ENCODE data around the gene USH1G. TPM values are rescaled to one million over a fixed set of nuclear protein-coding genes. Genes with fewer than 3 reads are reported as not detected.

The USH1G gene
- total RNA-seq, 4 donors from 2014 or later, result 0.27 to 0.32 TPM; not detected in 2

- no peak overlapping the region for H3K4me3 ChIP-seq
- no peaks in the 10 kb centered on the region for H3K36me3 ChIP-seq
- intact Hi-C loops (cut with DNase I; ENCODE audit: low total_unique reads), result no loop called here
- no peaks in the 10 kb centered on the region for H3K4me1 ChIP-seq
- H3K27me3 ChIP-seq, result peaks cover 62% of the 10 kb centered on the region
- TF ChIP-seq POLR2A (IDR thresholded peaks at IDR 0.05), result no peak
- no peak for TF ChIP-seq CTCF (IDR thresholded peaks at IDR 0.05)
- TF ChIP-seq POLR2AphosphoS5 (IDR thresholded peaks at IDR 0.05), result no peak
- TF ChIP-seq EP300 (IDR thresholded peaks at IDR 0.05; ENCODE audit: low read depth), result no peak
- in situ Hi-C loops (cut with MboI; ENCODE audit: low pct_ligation_motif_present in 1 of 4, low pct_unique_long_range_greater_than_20kb in 1 of 4, low sequenced_read_pairs in 3 of 4), result no loop called here
- no peak overlapping the region for H3K27ac ChIP-seq
- DNase-seq, result peak; percentile 47
- H3K9me3 ChIP-seq, result no peaks in the 10 kb centered on the region
- 40 to 53% methylated on average over 3 to 13 of the region's 13 CpGs for WGBS, 2 donors (ENCODE audit: low coverage in 1 of 2)
Measured at GRCh38 chr17:74943808-74944522, 20.9 kb upstream of the USH1G start.

GRCh38 chr17:74941128-74941725, 18.2 kb upstream of the USH1G start:
- WGBS, 2 donors (ENCODE audit: low coverage in 1 of 2), result 76% methylated on average over 21 of the region's 21 CpGs; no CpG with 5 or more reads in 1 of the 2 donors
- in situ Hi-C loops (cut with MboI; ENCODE audit: low pct_ligation_motif_present in 1 of 4, low pct_unique_long_range_greater_than_20kb in 1 of 4, low sequenced_read_pairs in 3 of 4), result no loop called here
- intact Hi-C loops (cut with DNase I; ENCODE audit: low total_unique reads), result no loop called here

GRCh38 chr17:74939534-74939933, 16.5 kb upstream of the USH1G start:
- 33 to 49% methylated on average over 5 to 8 of the region's 8 CpGs for WGBS, 2 donors (ENCODE audit: low coverage in 1 of 2)
- intact Hi-C loops (cut with DNase I; ENCODE audit: low total_unique reads) (no loop called here), in situ Hi-C loops (cut with MboI; ENCODE audit: low pct_ligation_motif_present in 1 of 4, low pct_unique_long_range_greater_than_20kb in 1 of 4, low sequenced_read_pairs in 3 of 4) (no loop called here)
- Histone ChIP-seq H3K27ac (no peak overlapping the region), H3K4me1 (peaks cover 0 to 11% (median 9%) of the 10 kb centered on the region in 4 donors), H3K27me3 (peaks cover 88% of the 10 kb centered on the region), H3K4me3 (no peak overlapping the region), H3K36me3 (no peaks in the 10 kb centered on the region), H3K9me3 (no peaks in the 10 kb centered on the region)
- TF ChIP-seq POLR2AphosphoS5 (IDR thresholded peaks at IDR 0.05), result no peak
- TF ChIP-seq POLR2A (IDR thresholded peaks at IDR 0.05), result no peak
- TF ChIP-seq CTCF (IDR thresholded peaks at IDR 0.05), result no peak
- no peak for TF ChIP-seq EP300 (IDR thresholded peaks at IDR 0.05; ENCODE audit: low read depth)
- DNase-seq, result no peak

More at GRCh38 chr17:74941128-74941725, 18.2 kb upstream of the USH1G start:
- no peak overlapping the region for H3K27ac ChIP-seq
- H3K36me3 ChIP-seq, result no peaks in the 10 kb centered on the region
- TF ChIP-seq CTCF (IDR thresholded peaks at IDR 0.05), result no peak
- no peak for TF ChIP-seq POLR2A (IDR thresholded peaks at IDR 0.05)
- no peak for TF ChIP-seq POLR2AphosphoS5 (IDR thresholded peaks at IDR 0.05)
- TF ChIP-seq EP300 (IDR thresholded peaks at IDR 0.05; ENCODE audit: low read depth), result no peak
- H3K27me3 ChIP-seq, result peaks cover 86% of the 10 kb centered on the region
- H3K4me3 ChIP-seq, result no peak overlapping the region
- no peak for DNase-seq
- peaks cover 0 to 3% (median 2%) of the 10 kb centered on the region in 4 donors for H3K4me1 ChIP-seq
- H3K9me3 ChIP-seq, result no peaks in the 10 kb centered on the region

GRCh38 chr17:74938194-74938950, 15.3 kb upstream of the USH1G start:
- H3K9me3 ChIP-seq, result no peaks in the 10 kb centered on the region
- DNase-seq, result no peak
- 78 to 82% methylated on average over 7 to 8 of the region's 8 CpGs for WGBS, 2 donors (ENCODE audit: low coverage in 1 of 2)
- H3K27ac ChIP-seq, result no peak overlapping the region
- in situ Hi-C loops (cut with MboI; ENCODE audit: low pct_ligation_motif_present in 1 of 4, low pct_unique_long_range_greater_than_20kb in 1 of 4, low sequenced_read_pairs in 3 of 4), result no loop called here
- no peak overlapping the region for H3K4me3 ChIP-seq
- H3K36me3 ChIP-seq, result no peaks in the 10 kb centered on the region
- TF ChIP-seq EP300 (IDR thresholded peaks at IDR 0.05; ENCODE audit: low read depth) (no peak), POLR2A (IDR thresholded peaks at IDR 0.05) (no peak), POLR2AphosphoS5 (IDR thresholded peaks at IDR 0.05) (no peak), CTCF (IDR thresholded peaks at IDR 0.05) (no peak)
- intact Hi-C loops (cut with DNase I; ENCODE audit: low total_unique reads), result no loop called here
- H3K4me1 ChIP-seq, result peaks cover 0 to 11% (median 9%) of the 10 kb centered on the region in 4 donors
- H3K27me3 ChIP-seq, result peaks cover 95% of the 10 kb centered on the region

Measured in transverse colon (tissue), 4 donors.